Ascending aorta (tissue), 2 donors: ENCODE data around the gene GCNT3. TPM values are rescaled to one million over a fixed set of nuclear protein-coding genes. Genes with fewer than 3 reads are reported as not detected.

ENCODE experiments used
- DNase-seq, 2 donors: peaks; one replicate each; pipeline ENCODE4 v3.0.0-alpha.2; 2019; ENCODE audit warnings: low spot score in 2 of 2
- H3K27ac ChIP-seq, 2 donors: fragments of 200-600 bp; sonication (generic); one replicate each; pipeline ENCODE4 v1.5.1; 2016 to 2017; ENCODE audit warnings: mild to moderate bottlenecking in 1 of 2
- H3K27me3 ChIP-seq: fragments of 200-600 bp; sonication (generic); one replicate; pipeline ENCODE4 v1.5.1; 2017
- H3K36me3 ChIP-seq, 2 donors: fragments of 200-600 bp; sonication (generic); one replicate each; pipeline ENCODE4 v1.5.1; 2016
- H3K4me1 ChIP-seq, 2 donors: fragments of 200-600 bp; sonication (generic); one replicate each; pipeline ENCODE4 v1.5.1; 2016 to 2017; ENCODE audit warnings: mild to moderate bottlenecking in 1 of 2
- H3K4me3 ChIP-seq, 2 donors: fragments of 200-600 bp; sonication (generic); one replicate each; pipeline ENCODE4 v1.5.1; 2016 to 2017; ENCODE audit warnings: mild to moderate bottlenecking in 1 of 2
- H3K9me3 ChIP-seq, 2 donors: fragments of 200-600 bp; sonication (generic); one replicate each; pipeline ENCODE4 v1.5.1; 2016
- CTCF ChIP-seq, 3 experiments: fragments of 200-600 bp in 2 of 3; fragments of 450-650 bp in 1 of 3; sonication (generic) in 2 of 3; IDR thresholded peaks; one replicate each; pipeline ENCODE4 v1.5.1; 2016 to 2019; ENCODE audit warnings: antibody characterized with exemption in 3 of 3, mild to moderate bottlenecking in 1 of 3, moderate library complexity in 1 of 3
- intact Hi-C: fragments of 100-400 bp; cut with DNase I; formaldehyde crosslinking; loops from one replicate; pipeline ENCODE4 v1.15.1; 2023
- total RNA-seq: library from RNA; depleted of rRNA; stranded (reverse); fragments of >200 nt; gene quantifications from one replicate; pipeline ENCODE4 v1.1.0, GENCODE V29; 2016

Gene GCNT3
- total RNA-seq, 1 donor from 2014 or later = not detected

GRCh38 chr15:59594493-59594942, 17.1 kb upstream of the GCNT3 start:
- no peaks in the 10 kb centered on the region for H3K4me1 ChIP-seq
- H3K4me3 ChIP-seq = no peak overlapping the region
- H3K27me3 ChIP-seq = no peaks in the 10 kb centered on the region
- H3K9me3 ChIP-seq = no peaks in the 10 kb centered on the region
- no peak for DNase-seq
- TF ChIP-seq CTCF (IDR thresholded peaks at IDR 0.05) = no peak
- no peaks in the 10 kb centered on the region for H3K36me3 ChIP-seq
- intact Hi-C loops = no loop called here
- no peak overlapping the region for H3K27ac ChIP-seq

- no peaks in the 10 kb centered on the region for H3K27me3 ChIP-seq
- intact Hi-C loops = no loop called here
- H3K36me3 ChIP-seq = no peaks in the 10 kb centered on the region
- TF ChIP-seq CTCF (IDR thresholded peaks at IDR 0.05) = no peak
- no peaks in the 10 kb centered on the region for H3K9me3 ChIP-seq
- no peak for DNase-seq
- no peak overlapping the region for H3K27ac ChIP-seq
- no peak overlapping the region for H3K4me3 ChIP-seq
- H3K4me1 ChIP-seq = no peaks in the 10 kb centered on the region
Measured at GRCh38 chr15:59594991-59595390, 16.6 kb upstream of the GCNT3 start.

- Histone ChIP-seq H3K36me3 (no peaks in the 10 kb centered on the region), H3K27ac (no peak overlapping the region), H3K9me3 (no peaks in the 10 kb centered on the region), H3K4me1 (no peaks in the 10 kb centered on the region), H3K27me3 (no peaks in the 10 kb centered on the region), H3K4me3 (no peak overlapping the region)
- no peak for TF ChIP-seq CTCF (IDR thresholded peaks at IDR 0.05)
- no peak for DNase-seq
- intact Hi-C loops = no loop called here
Measured at GRCh38 chr15:59595434-59595915, 16.1 kb upstream of the GCNT3 start.

- Histone ChIP-seq H3K9me3 (peaks cover 0 to 8% of the 10 kb centered on the region in 2 donors), H3K4me1 (no peaks in the 10 kb centered on the region), H3K4me3 (no peak overlapping the region), H3K27me3 (no peaks in the 10 kb centered on the region), H3K36me3 (no peaks in the 10 kb centered on the region), H3K27ac (no peak overlapping the region)
- intact Hi-C loops = no loop called here
- no peak for DNase-seq
- no peak for TF ChIP-seq CTCF (IDR thresholded peaks at IDR 0.05)
Measured at GRCh38 chr15:59596640-59597039, 14.9 kb upstream of the GCNT3 start.

- intact Hi-C loops = no loop called here
- Histone ChIP-seq H3K36me3 (no peaks in the 10 kb centered on the region), H3K27me3 (no peaks in the 10 kb centered on the region), H3K9me3 (peaks cover 0 to 9% of the 10 kb centered on the region in 2 donors), H3K4me1 (no peaks in the 10 kb centered on the region), H3K27ac (no peak overlapping the region), H3K4me3 (no peak overlapping the region)
- TF ChIP-seq CTCF (IDR thresholded peaks at IDR 0.05) = no peak
- no peak for DNase-seq
Measured at GRCh38 chr15:59598461-59598860, 13.1 kb upstream of the GCNT3 start.

- intact Hi-C loops = no loop called here
- DNase-seq = no peak
- no peak for TF ChIP-seq CTCF (IDR thresholded peaks at IDR 0.05)
Measured at GRCh38 chr15:59605994-59606393, 5.6 kb upstream of the GCNT3 start.

More at GRCh38 chr15:59605994-59606393, 5.6 kb upstream of the GCNT3 start:
- no peaks in the 10 kb centered on the region for H3K27me3 ChIP-seq
- no peak overlapping the region for H3K4me3 ChIP-seq
- H3K27ac ChIP-seq = no peak overlapping the region
- peaks cover 4 to 7% of the 10 kb centered on the region in 2 donors for H3K9me3 ChIP-seq
- H3K4me1 ChIP-seq = no peaks in the 10 kb centered on the region
- no peaks in the 10 kb centered on the region for H3K36me3 ChIP-seq
